ENCODE results near the gene PRKCE.

Gene PRKCE

DNA sequence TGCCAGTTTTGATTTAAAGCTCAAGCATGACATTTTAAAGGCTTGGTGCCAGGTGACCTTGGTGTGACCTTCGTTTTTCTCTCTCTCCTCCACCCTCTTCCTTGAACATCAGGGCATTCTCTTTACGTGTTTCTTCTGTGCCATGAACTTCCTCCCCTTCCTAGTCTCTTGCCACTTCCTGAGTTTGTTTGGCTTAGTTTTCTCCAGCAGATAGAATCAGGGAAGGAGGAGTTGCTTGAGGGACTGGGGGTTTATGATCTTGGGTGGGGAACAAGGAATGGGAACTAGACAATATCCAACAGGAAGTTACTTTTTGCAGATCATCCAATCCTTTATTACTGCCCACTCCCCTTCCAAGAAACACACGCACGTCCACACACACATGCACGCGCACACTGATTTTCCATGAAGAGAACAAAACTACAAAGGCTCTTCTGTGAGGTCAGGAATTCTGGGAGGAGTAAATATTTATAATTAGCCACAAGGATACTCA lies 435.1 kb downstream of the PRKCE start:
- DNase-seq (ENCODE audit: low read depth), result no peak
- TF ChIP-seq, protein P1, sequence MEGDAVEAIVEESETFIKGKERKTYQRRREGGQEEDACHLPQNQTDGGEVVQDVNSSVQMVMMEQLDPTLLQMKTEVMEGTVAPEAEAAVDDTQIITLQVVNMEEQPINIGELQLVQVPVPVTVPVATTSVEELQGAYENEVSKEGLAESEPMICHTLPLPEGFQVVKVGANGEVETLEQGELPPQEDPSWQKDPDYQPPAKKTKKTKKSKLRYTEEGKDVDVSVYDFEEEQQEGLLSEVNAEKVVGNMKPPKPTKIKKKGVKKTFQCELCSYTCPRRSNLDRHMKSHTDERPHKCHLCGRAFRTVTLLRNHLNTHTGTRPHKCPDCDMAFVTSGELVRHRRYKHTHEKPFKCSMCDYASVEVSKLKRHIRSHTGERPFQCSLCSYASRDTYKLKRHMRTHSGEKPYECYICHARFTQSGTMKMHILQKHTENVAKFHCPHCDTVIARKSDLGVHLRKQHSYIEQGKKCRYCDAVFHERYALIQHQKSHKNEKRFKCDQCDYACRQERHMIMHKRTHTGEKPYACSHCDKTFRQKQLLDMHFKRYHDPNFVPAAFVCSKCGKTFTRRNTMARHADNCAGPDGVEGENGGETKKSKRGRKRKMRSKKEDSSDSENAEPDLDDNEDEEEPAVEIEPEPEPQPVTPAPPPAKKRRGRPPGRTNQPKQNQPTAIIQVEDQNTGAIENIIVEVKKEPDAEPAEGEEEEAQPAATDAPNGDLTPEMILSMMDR (IDR thresholded peaks at IDR 0.05; ENCODE audit: insufficient read depth, low read depth, low read length, missing control alignments), result no peak
- no peak overlapping the region for H3K4me3 ChIP-seq (ENCODE audit: low read length)

DNA sequence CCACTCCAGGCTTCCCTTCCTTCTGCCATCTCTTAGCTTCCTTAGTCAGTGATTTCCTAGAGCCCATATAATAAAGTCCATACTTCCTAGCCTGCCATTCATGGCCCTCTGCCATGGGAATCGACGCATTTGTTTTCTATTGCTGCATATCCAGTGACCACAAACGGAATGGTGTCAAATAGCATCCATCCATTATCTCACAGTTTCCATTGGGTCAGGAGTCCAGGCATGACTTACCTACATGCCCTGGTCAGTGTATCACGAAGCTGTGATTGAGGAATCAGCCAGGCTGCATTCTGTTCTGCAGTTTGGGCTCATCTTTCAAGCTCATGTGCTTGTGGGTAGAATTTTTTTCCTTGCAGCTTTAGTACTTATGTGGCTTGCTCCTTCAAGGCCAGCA lies 436.0 kb downstream of the PRKCE start:
- TF ChIP-seq, protein P1 (IDR thresholded peaks at IDR 0.05; ENCODE audit: insufficient read depth, low read depth, low read length, missing control alignments), result no peak
- no peak overlapping the region for H3K4me3 ChIP-seq (ENCODE audit: low read length)
- no peak for DNase-seq (ENCODE audit: low read depth)

DNA sequence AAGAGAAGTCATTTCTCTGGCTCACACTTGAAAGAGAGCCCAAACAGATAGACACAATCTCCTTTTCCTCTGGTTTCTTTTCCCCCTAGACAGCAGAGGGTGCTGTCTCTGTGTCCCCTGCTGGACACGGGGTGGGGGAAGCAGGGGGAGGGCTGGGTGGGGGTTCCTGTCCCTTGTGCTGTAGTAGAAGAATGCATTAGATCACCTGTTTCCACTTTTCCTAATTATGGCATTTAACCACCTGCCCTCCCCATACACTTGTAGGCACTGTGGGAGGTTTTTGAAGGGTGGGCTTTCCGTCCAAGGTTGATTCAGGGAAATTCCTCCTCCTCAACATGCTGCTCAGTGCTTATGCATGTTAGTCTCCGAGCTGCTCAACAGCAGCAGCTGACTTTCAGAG lies 439.5 kb downstream of the PRKCE start:
- H3K4me3 ChIP-seq (ENCODE audit: low read length), result no peak overlapping the region
- TF ChIP-seq, protein P1 (IDR thresholded peaks at IDR 0.05; ENCODE audit: insufficient read depth, low read depth, low read length, missing control alignments), result no peak
- no peak for DNase-seq (ENCODE audit: low read depth)

DNA sequence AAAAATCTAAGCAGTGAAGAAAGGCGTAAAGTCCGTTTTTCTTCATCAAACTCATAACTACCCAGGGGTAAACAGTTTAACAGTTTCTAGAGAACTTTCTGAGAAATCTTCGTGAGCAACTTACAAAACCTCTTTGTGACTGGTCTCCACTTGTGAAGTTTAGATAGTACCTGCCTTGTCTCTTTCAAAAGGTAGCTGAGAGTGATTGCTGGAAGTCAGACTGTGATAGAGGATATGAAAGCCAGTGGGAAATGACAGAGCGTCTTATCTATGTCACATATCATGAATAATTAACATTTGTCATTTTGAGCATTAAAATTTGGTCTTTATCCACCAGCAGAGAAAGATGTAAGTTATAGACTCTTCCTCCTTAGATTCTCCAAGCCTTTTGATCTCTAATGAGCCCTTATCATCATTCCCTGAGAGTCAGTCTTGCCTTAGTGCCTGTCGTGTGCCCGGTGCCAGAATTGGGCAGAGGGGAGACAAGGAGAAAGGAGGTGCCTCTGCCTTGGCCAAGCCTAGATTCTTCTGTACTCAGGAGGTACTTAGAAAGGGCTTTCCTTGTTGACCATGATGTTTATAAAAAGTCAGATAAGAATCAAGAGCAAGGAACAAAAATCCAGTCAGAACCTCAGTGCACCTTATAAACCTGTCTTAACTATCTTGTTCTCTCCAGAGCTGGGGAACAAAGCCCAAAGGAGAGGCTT lies 440.6 kb downstream of the PRKCE start:
- no peak for DNase-seq (ENCODE audit: low read depth)
- TF ChIP-seq, protein P1 (IDR thresholded peaks at IDR 0.05; ENCODE audit: insufficient read depth, low read depth, low read length, missing control alignments), result no peak
- H3K4me3 ChIP-seq (ENCODE audit: low read length), result no peak overlapping the region

DNA sequence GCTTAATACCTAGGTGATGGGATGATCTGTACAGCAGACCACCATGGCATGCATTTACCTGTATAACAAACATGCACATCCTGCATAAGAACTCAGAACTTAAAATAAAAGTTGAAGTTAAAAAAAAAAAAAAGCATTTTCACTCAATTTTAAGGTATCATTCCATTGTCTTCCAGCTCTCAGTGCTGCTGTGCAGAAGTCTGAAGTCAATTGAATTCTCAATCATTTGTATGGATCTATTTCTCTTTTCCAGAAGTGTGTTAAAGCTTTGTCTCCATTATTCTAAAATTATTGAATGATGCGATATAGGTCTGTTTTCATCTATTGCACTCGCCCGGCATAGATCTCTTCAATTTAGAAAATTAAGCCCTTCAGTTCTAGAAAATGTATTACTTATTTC lies 443.2 kb downstream of the PRKCE start:
- DNase-seq (ENCODE audit: low read depth), result no peak
- no peak overlapping the region for H3K4me3 ChIP-seq (ENCODE audit: low read length)
- TF ChIP-seq, protein P1 (IDR thresholded peaks at IDR 0.05; ENCODE audit: insufficient read depth, low read depth, low read length, missing control alignments), result no peak

DNA sequence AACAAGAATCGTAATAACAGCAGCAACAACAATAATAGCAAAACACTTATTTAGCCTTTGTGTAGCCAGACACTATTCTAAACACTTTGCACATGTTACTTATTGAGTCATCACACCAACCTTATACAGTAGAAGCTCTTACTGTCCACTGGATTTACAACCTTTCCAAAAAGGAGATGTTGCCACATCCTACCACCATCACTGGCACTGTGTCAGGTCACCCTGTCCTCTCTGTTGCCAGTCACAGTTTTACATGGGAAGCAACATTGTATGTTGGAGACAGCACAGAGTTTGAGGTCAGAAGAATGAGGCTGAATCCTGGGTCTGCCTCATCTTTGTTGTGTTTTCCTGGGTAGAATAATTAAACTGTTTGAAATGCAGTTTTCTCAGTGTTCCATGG lies 444.4 kb downstream of the PRKCE start:
- no peak for DNase-seq (ENCODE audit: low read depth)
- H3K4me3 ChIP-seq (ENCODE audit: low read length), result no peak overlapping the region
- TF ChIP-seq, protein P1 (IDR thresholded peaks at IDR 0.05; ENCODE audit: insufficient read depth, low read depth, low read length, missing control alignments), result no peak

DNA sequence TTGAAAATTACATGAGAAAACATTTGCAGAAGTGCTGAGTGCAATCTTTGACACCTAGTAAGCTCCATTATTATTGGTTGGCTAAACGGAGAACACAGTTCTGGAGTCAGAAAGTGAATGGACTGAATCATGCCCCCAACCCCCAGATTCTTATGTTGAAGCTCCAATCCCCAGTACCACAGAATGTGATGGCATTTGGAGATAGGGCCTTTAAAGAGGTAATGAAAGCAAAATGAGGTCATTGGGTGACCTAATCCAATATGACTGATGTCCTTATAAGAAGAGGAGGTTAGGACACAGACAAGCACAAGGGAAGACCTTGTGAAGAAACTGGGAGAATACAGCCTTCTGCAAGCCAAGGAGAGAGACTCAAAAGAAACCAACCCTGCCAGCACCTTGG lies 444.8 kb downstream of the PRKCE start:
- DNase-seq (ENCODE audit: low read depth), result no peak
- no peak overlapping the region for H3K4me3 ChIP-seq (ENCODE audit: low read length)
- TF ChIP-seq, protein P1 (IDR thresholded peaks at IDR 0.05; ENCODE audit: insufficient read depth, low read depth, low read length, missing control alignments), result no peak
